ENCODE results near the gene C10orf62. TPM values are rescaled to one million over a fixed set of nuclear protein-coding genes. Genes with fewer than 3 reads are reported as not detected.

The C10orf62 gene
- total and polyA plus RNA-seq, 2 of the 8 experiments (the other 6 are each of a cell fraction or from before 2014, with no cell fraction given), result 0.05 TPM; not detected in 1

- H3K9me3 ChIP-seq (ENCODE audit: insufficient read depth in 2 of 2, low read depth in 1 of 2, low read length in 1 of 2), result no peaks in the 10 kb centered on the region
- H3K79me1 ChIP-seq (ENCODE audit: low read depth, low read length), result no peaks in the 10 kb centered on the region
- POLR2A ChIA-PET (ENCODE audit: partially characterized antibody), result interaction anchor here (0.7 kb wide), 1 partner anchor 54 kb away, joined by 3 read pairs; the partner anchor contains the start of gene AVPI1
- no peak within 1 kb of the TSS for H3K14ac ChIP-seq (ENCODE audit: insufficient read length)
- H2BK12ac ChIP-seq (ENCODE audit: low read depth, low read length), result peak within 1 kb of the TSS; percentile 20; the same call in 1 of the 2 replicates
- H2BK15ac ChIP-seq (ENCODE audit: low read length), result no peak within 1 kb of the TSS; the same call in 1 of the 2 replicates
- DNase-seq (ENCODE audit: low read depth in 1 of 2, low spot score in 2 of 2) (peak; percentile 69 to 96), FAIRE-seq (no peak)
- H4K91ac ChIP-seq (replicated peaks; ENCODE audit: insufficient read length, low read length), result peak within 1 kb of the TSS; percentile 60
- no peak within 1 kb of the TSS; the same call in 1 of the 2 replicates for H2BK5ac ChIP-seq (ENCODE audit: low read depth, low read length)
- H3K4me1 ChIP-seq (replicated peaks in 1 of 4; ENCODE audit: control insufficient read depth in 3 of 4, insufficient read depth in 4 of 4, low read length in 3 of 4), result peaks cover 0 to 4% (median 1%) of the 10 kb centered on the region in 4 experiments; a peak in 2 of 7 replicates
- H2AFZ ChIP-seq (ENCODE audit: low read length), result peak within 1 kb of the TSS; percentile 43; the same call in 1 of the 2 replicates
- peak within 1 kb of the TSS; percentile 93 for H3K18ac ChIP-seq (ENCODE audit: extremely low read depth, low read length)
- H3K27me3 ChIP-seq (replicated peaks in 1 of 4; ENCODE audit: control insufficient read depth in 3 of 4, extremely low read depth in 1 of 4, insufficient read depth in 3 of 4, low read length in 3 of 4), result no peaks in the 10 kb centered on the region
- no peak within 1 kb of the TSS for H2BK120ac ChIP-seq (replicated peaks; ENCODE audit: low read depth, low read length)
- peak within 1 kb of the TSS; percentile 40 for H3K27ac ChIP-seq (ENCODE audit: low read depth, low read length)
- 8% methylated on average over 60 of the region's 62 CpGs; no CpG with 5 or more reads in 1 of the 2 experiments for WGBS, 2 experiments (ENCODE audit: extremely low coverage in 1 of 2, insufficient coverage in 1 of 2, insufficient read length in 1 of 2, insufficient replicate concordance in 2 of 2, low coverage in 1 of 2, low lambda C conversion rate in 2 of 2, missing lambda C conversion rate in 1 of 2)
- no peaks in the 10 kb centered on the region; the same call in 1 of the 2 replicates for H3K23me2 ChIP-seq (ENCODE audit: low read depth, low read length)
- H3K9ac ChIP-seq (replicated peaks in 1 of 4; ENCODE audit: extremely low read depth in 1 of 4, low read depth in 3 of 4, low read length in 3 of 4), result peak within 1 kb of the TSS; percentile 61 to 72 (median 66)
- peak within 1 kb of the TSS; percentile 89 for H4K5ac ChIP-seq (ENCODE audit: insufficient read length, low read depth, low read length)
- no peaks in the 10 kb centered on the region for H3K36me3 ChIP-seq (ENCODE audit: control insufficient read depth in 2 of 4, insufficient read depth in 4 of 4, low read length in 3 of 4)
- H3K79me2 ChIP-seq (ENCODE audit: control insufficient read depth in 1 of 2, insufficient read depth in 2 of 2, low read length in 2 of 2), result peaks cover 0 to 11% of the 10 kb centered on the region in 2 experiments; a peak in 2 of 4 replicates
- H3K56ac ChIP-seq (replicated peaks; ENCODE audit: insufficient read length, low read depth, low read length), result peak within 1 kb of the TSS; percentile 19
- no peak within 1 kb of the TSS for H3K23ac ChIP-seq (ENCODE audit: insufficient read length)
- peak within 1 kb of the TSS; percentile 78 to 96 (median 94) for H3K4me3 ChIP-seq (ENCODE audit: extremely low read depth in 1 of 4, insufficient read depth in 2 of 4, low read depth in 3 of 4, low read length in 4 of 4)
- H3K4ac ChIP-seq (replicated peaks; ENCODE audit: insufficient read length, low read depth, low read length), result peak within 1 kb of the TSS; percentile 47
- CTCF ChIA-PET (ENCODE audit: partially characterized antibody), result interaction anchor here (0.6 to 1.0 kb wide), 3 partner anchors 13 to 100 kb away, joined by 3 read pairs; no protein-coding TSS in a partner anchor
- H3K4me2 ChIP-seq (ENCODE audit: insufficient read depth in 1 of 2, low read depth in 2 of 2, low read length in 2 of 2), result peak within 1 kb of the TSS; percentile 68 to 75
- H2AK5ac ChIP-seq (ENCODE audit: low read depth, low read length), result no peak within 1 kb of the TSS
- H4K20me1 ChIP-seq (replicated peaks in 1 of 2; ENCODE audit: control insufficient read depth in 1 of 2, insufficient read depth in 2 of 2, low read length in 2 of 2), result no peaks in the 10 kb centered on the region
- peak within 1 kb of the TSS; percentile 90 for H4K8ac ChIP-seq (ENCODE audit: extremely low read depth, insufficient read depth, low read length)
- no peak within 1 kb of the TSS for H2BK20ac ChIP-seq (ENCODE audit: low read length)
- TF ChIP-seq SIN3A (conservative IDR thresholded peaks at IDR 0.05 in 1 of 2, IDR thresholded peaks at IDR 0.05 in 1 of 2; ENCODE audit: low read depth in 1 of 2, low read length in 2 of 2) (peak; percentile 41 to 93; a peak in 2 of 4 replicates), TEAD4 (IDR thresholded peaks at IDR 0.05; ENCODE audit: low read depth, low read length) (no peak), CHD2 (IDR thresholded peaks at IDR 0.05; ENCODE audit: low read length) (peak; percentile 90), GABPA (IDR thresholded peaks at IDR 0.05; ENCODE audit: borderline replicate concordance, insufficient read depth, low read length) (no peak), SP4 (IDR thresholded peaks at IDR 0.05; ENCODE audit: low read length) (peak; percentile 57; the same call in 1 of the 2 replicates), JUND (IDR thresholded peaks at IDR 0.05; ENCODE audit: low read length) (no peak), FOSL1 (IDR thresholded peaks at IDR 0.05; ENCODE audit: insufficient read depth, low read depth, low read length) (no peak), GTF2F1 (IDR thresholded peaks at IDR 0.05; ENCODE audit: borderline replicate concordance, low read depth, low read length) (no peak), CTBP2 (IDR thresholded peaks at IDR 0.05; ENCODE audit: borderline replicate concordance, insufficient read depth, insufficient read length, low read length) (no peak), JUN (IDR thresholded peaks at IDR 0.05; ENCODE audit: low read depth, low read length) (no peak)
Observed at GRCh38 chr10:97632949-97633884, 43.7 kb downstream of the C10orf62 start, which contains the start of gene MORN4. Gene MORN4 (minus strand): TSS chr10:97633500. CDS start chr10:97619653, 13,847 bp downstream.
